WTC11 (cell line): Measurements from ENCODE around the gene PLEKHF1.

Source experiments
- MAX ChIP-seq: sonication (generic); formaldehyde crosslinking; IDR thresholded peaks from 2 replicates; pipeline ENCODE4 v1.8.0; 2022; ENCODE audit warnings: mild to moderate bottlenecking, missing genetic modification reagents
- TF ChIP-seq, protein P1 (sequence below): fragments of 200-600 bp; IDR thresholded peaks from 2 replicates; pipeline ENCODE4 v1.8.0; 2022; ENCODE audit warnings: antibody characterized with exemption
- TF ChIP-seq, protein P2 (sequence below): sonication (generic); formaldehyde crosslinking; IDR thresholded peaks from 2 replicates; pipeline ENCODE4 v1.8.1; 2022; ENCODE audit warnings: mild to moderate bottlenecking, moderate library complexity, missing genetic modification reagents
- TF ChIP-seq, protein P3 (sequence below): sonication (generic); formaldehyde crosslinking; IDR thresholded peaks from 2 replicates; pipeline ENCODE4 v1.8.1; 2023; ENCODE audit warnings: mild to moderate bottlenecking, missing genetic modification reagents

GRCh38 chr19:29711584-29712132 is 46.4 kb downstream of the PLEKHF1 start:
- TF ChIP-seq, protein P1, sequence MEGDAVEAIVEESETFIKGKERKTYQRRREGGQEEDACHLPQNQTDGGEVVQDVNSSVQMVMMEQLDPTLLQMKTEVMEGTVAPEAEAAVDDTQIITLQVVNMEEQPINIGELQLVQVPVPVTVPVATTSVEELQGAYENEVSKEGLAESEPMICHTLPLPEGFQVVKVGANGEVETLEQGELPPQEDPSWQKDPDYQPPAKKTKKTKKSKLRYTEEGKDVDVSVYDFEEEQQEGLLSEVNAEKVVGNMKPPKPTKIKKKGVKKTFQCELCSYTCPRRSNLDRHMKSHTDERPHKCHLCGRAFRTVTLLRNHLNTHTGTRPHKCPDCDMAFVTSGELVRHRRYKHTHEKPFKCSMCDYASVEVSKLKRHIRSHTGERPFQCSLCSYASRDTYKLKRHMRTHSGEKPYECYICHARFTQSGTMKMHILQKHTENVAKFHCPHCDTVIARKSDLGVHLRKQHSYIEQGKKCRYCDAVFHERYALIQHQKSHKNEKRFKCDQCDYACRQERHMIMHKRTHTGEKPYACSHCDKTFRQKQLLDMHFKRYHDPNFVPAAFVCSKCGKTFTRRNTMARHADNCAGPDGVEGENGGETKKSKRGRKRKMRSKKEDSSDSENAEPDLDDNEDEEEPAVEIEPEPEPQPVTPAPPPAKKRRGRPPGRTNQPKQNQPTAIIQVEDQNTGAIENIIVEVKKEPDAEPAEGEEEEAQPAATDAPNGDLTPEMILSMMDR = no peak
- TF ChIP-seq MAX (CRISPR knock-in tag) = no peak
- TF ChIP-seq, protein P2, sequence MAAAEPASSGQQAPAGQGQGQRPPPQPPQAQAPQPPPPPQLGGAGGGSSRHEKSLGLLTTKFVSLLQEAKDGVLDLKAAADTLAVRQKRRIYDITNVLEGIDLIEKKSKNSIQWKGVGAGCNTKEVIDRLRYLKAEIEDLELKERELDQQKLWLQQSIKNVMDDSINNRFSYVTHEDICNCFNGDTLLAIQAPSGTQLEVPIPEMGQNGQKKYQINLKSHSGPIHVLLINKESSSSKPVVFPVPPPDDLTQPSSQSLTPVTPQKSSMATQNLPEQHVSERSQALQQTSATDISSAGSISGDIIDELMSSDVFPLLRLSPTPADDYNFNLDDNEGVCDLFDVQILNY (CRISPR knock-in tag) = no peak
- TF ChIP-seq, protein P3, sequence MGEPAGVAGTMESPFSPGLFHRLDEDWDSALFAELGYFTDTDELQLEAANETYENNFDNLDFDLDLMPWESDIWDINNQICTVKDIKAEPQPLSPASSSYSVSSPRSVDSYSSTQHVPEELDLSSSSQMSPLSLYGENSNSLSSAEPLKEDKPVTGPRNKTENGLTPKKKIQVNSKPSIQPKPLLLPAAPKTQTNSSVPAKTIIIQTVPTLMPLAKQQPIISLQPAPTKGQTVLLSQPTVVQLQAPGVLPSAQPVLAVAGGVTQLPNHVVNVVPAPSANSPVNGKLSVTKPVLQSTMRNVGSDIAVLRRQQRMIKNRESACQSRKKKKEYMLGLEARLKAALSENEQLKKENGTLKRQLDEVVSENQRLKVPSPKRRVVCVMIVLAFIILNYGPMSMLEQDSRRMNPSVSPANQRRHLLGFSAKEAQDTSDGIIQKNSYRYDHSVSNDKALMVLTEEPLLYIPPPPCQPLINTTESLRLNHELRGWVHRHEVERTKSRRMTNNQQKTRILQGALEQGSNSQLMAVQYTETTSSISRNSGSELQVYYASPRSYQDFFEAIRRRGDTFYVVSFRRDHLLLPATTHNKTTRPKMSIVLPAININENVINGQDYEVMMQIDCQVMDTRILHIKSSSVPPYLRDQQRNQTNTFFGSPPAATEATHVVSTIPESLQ (CRISPR knock-in tag) = no peak
